Erythroblast (primary cell): ENCODE results near the gene GRIN2C.

Experiments
- GATA1 ChIP-seq: IDR thresholded peaks from 2 replicates; pipeline ENCODE4 v1.6.1; 2011; ENCODE audit warnings: low read depth, mild to moderate bottlenecking, control low read depth, low read length, moderate library complexity
- POLR2A ChIP-seq: IDR thresholded peaks from 2 replicates; pipeline ENCODE4 v1.6.1; 2011; ENCODE audit warnings: mild to moderate bottlenecking, low read length

- TF ChIP-seq POLR2A (no peak), GATA1 (no peak)
Measured at GRCh38 chr17:74822939-74823367, 36.7 kb downstream of the GRIN2C start.
